Measurements from ENCODE around the gene TAT. TPM values are rescaled to one million over a fixed set of nuclear protein-coding genes. Genes with fewer than 3 reads are reported as not detected.
"Not testable (repeated sequence)": the region's sequence is repeated elsewhere in the genome, so short reads cannot be mapped to it uniquely, and the experiment has no call there.

The TAT gene
- polyA plus RNA-seq, 3 donors from 2014 or later, result 0.10 TPM; not detected in 2

DNA sequence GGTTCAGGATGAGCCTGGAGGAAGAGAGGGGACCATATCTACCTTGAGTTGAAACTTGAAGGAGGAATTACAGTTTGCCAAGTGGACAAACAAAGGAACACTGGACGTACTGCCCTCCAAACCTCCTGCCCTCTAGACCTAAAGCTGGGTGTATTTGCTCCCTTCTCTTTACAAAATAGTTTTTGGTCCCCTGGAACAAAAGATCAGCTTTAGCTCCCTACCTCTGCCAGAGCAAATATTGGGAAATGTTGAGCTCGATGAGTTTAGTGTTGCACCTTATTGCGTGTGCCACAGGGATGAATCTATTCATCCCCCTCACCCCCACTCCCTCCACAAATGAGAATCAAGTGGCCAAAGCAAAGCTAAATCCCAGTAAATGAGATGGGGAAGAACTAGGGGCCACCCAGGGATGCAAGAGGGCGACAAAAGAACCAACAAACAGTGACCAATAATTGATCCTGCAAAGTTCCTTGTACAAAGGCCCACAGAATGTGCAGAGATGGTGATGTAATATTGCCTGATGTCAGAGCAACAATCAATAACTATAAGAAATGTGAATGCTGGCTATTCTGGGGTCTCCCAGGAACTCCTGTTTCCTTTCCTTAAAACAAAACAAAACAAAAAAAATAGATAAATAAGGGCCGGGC lies 17.2 kb upstream of the TAT start:
- H3K27ac Mint-ChIP-seq, result no peak overlapping the region

DNA sequence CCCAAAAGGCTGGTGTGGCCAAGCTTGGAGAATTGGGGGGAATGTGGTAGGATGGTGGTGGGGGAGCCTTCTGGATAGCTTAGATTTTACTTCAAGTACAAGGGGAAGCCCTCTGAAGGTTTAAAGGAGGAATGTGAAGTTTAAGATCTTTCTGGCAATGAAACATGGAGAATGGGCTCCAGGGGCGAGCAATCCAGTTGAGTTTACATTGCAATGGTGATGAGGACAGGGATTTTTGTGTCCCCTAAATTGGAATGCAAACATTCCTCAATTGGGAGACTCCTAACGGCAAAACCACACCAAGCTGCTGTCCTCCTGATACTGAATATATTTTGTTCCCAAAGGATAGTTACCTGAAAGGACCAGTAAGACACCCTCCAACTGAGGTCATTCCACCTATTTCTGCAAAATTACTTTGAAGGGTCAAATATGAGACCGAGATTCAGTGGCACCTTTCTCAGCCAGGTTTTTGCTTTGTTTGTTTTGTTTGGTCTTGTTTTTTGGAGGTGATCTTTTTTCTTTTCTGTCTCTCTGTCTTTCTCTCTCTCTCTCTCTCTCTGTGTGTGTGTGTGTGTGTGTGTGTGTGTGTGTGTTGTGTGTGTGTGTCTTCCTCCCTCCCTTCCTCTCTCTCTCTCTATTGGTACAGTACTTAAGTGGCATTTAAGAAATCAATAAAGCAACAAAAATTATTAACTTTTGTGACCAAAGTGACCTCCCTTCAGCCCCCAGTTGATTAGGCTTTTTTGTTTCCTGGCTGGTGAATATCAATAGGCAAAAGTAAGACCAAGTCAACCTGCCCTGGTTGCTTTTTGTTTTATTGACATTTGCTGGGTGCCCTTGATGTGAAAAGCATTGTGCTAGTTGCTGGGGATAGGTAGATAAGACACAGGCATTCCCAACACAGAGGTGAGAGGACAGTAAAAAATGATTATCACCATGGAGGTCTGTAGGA lies 16.4 kb upstream of the TAT start:
- Mint-ChIP-seq H3K36me3 (no peaks in the 10 kb centered on the region), H3K9me3 (no peaks in the 10 kb centered on the region), H3K27me3 (ENCODE audit: low read depth in 3 of 3) (peaks cover 2 to 10% (median 8%) of the 10 kb centered on the region in 3 donors), H3K27ac (no peak overlapping the region), H3K4me1 (no peaks in the 10 kb centered on the region), H3K4me3 (no peak overlapping the region)
- no peak for DNase-seq

More for the DNA sequence above, 17.2 kb upstream of the TAT start:
- H3K4me3 Mint-ChIP-seq, result no peak overlapping the region
- peaks cover 2 to 11% (median 10%) of the 10 kb centered on the region in 3 donors for H3K27me3 Mint-ChIP-seq (ENCODE audit: low read depth in 3 of 3)
- no peaks in the 10 kb centered on the region for H3K9me3 Mint-ChIP-seq
- no peaks in the 10 kb centered on the region for H3K4me1 Mint-ChIP-seq
- no peak for DNase-seq
- no peaks in the 10 kb centered on the region for H3K36me3 Mint-ChIP-seq

DNA sequence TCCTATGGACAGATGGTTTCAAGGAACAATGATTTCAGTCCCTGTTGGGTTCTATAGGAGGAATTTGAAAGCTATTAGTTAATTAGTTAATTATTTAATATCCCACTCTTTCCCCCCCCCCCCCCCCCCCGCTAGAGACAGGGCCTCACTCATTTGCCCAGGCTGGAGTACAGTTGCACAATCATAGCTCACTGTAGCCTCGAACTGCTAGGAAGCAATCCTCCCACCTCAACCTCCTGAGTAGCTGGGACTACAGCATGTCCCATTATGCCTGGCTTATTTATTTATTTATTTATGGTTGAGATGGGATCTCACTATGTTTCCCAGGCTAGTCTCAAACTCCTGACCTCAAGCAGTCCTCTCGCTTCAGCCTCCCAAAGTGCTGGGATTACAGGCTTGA lies 15.0 kb upstream of the TAT start:
- no peaks in the 10 kb centered on the region for H3K4me1 Mint-ChIP-seq
- no peak overlapping the region for H3K27ac Mint-ChIP-seq
- H3K9me3 Mint-ChIP-seq, result no peaks in the 10 kb centered on the region
- no peak overlapping the region for H3K4me3 Mint-ChIP-seq
- no peak for DNase-seq
- H3K27me3 Mint-ChIP-seq (ENCODE audit: low read depth in 3 of 3), result peaks cover 1 to 10% (median 5%) of the 10 kb centered on the region in 3 donors
- no peaks in the 10 kb centered on the region for H3K36me3 Mint-ChIP-seq

DNA sequence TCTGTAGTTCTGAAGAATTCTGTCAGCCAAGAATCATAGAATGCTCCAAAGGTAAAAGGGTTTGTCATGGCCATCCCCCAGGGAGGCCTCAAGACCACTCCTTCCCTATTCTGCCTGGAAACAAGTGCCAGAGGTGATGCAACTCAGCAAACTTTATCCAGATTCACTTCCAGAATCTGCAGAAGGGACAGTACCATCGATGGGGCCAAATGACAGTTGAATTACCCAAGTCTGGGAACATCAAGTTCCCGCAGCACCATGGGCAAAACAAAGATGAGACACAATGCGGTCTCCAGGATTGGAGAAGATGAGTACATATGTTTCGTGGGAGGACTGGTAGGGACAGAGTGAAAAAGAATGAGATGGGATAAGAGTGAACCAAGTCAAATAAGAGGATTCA lies 13.7 kb upstream of the TAT start:
- Mint-ChIP-seq H3K4me1 (no peaks in the 10 kb centered on the region), H3K9me3 (peaks cover 0 to 2% (median 0%) of the 10 kb centered on the region in 6 donors), H3K4me3 (no peak overlapping the region), H3K36me3 (no peaks in the 10 kb centered on the region), H3K27me3 (ENCODE audit: low read depth in 3 of 3) (peaks cover 2 to 12% (median 5%) of the 10 kb centered on the region in 3 donors), H3K27ac (no peak overlapping the region)
- no peak for DNase-seq

DNA sequence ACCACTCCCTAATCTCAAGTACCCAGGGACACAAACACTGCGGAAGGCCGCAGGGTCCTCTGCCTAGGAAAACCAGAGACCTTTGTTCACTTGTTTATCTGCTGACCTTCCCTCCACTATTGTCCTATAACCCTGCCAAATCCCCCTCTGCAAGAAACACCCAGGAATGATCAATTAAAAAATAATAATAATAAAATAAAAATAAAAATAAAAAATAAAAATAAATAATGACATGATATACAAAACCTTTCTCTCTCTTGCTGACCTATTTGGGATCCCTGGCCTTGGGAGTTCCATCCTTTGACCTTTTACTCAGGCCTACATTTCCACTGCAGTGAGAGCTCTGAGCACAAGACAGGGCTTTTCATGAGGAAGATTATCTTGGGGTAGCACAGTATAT lies 13.2 kb upstream of the TAT start:
- not testable (repeated sequence) for H3K27ac Mint-ChIP-seq, H3K36me3 Mint-ChIP-seq, H3K4me3 Mint-ChIP-seq, DNase-seq, H3K4me1 Mint-ChIP-seq, H3K9me3 Mint-ChIP-seq
- peaks cover 2 to 14% (median 5%) of the 10 kb centered on the region in 3 donors for H3K27me3 Mint-ChIP-seq (ENCODE audit: low read depth in 3 of 3)

DNA sequence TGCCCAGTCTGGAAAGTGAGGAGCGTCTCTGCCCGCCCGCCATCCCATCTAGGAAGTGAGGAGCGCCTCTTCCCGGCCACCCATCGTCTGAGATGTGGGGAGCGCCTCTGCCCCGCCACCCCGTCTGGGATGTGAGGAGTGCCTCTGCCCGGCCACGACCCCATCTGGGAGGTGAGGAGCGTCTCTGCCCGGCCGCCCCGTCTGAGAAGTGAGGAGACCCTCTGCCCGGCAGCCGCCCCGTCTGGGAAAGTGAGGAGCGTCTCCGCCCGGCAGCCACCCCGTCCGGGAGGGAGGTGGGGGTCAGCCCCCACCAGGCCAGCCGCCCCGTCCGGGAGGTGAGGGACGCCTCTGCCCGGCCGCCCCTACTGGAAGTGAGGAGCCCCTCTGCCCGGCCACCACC lies 12.4 kb upstream of the TAT start:
- not testable (repeated sequence) for H3K27ac Mint-ChIP-seq, DNase-seq, H3K36me3 Mint-ChIP-seq, H3K4me1 Mint-ChIP-seq, H3K9me3 Mint-ChIP-seq, H3K4me3 Mint-ChIP-seq
- peaks cover 2 to 14% (median 5%) of the 10 kb centered on the region in 3 donors for H3K27me3 Mint-ChIP-seq (ENCODE audit: low read depth in 3 of 3)

DNA sequence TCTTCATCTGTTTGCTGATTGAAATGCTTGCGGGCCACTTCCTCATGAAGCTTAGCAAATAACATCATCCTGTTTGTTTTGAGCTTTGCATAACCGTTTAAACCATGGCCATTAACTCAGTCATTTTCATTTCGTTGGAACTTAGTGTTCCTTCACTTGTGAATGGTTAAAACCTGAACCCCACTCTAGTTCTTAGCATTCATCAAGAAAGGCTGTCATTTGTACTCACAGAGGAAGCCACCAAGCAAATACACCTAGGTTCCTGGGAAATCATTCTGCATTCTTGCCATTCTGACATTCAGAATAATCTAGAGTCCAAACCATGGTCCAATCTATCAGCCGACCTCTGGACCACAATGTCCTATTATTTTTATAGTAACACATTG lies 8.4 kb upstream of the TAT start:
- H3K9me3 Mint-ChIP-seq, result peaks cover 0 to 2% (median 0%) of the 10 kb centered on the region in 6 donors
- H3K4me1 Mint-ChIP-seq, result no peaks in the 10 kb centered on the region
- no peak for DNase-seq
- H3K36me3 Mint-ChIP-seq, result no peaks in the 10 kb centered on the region
- H3K4me3 Mint-ChIP-seq, result no peak overlapping the region
- no peak overlapping the region for H3K27ac Mint-ChIP-seq
- H3K27me3 Mint-ChIP-seq (ENCODE audit: low read depth in 3 of 3), result peaks cover 0 to 8% (median 4%) of the 10 kb centered on the region in 3 donors

DNA sequence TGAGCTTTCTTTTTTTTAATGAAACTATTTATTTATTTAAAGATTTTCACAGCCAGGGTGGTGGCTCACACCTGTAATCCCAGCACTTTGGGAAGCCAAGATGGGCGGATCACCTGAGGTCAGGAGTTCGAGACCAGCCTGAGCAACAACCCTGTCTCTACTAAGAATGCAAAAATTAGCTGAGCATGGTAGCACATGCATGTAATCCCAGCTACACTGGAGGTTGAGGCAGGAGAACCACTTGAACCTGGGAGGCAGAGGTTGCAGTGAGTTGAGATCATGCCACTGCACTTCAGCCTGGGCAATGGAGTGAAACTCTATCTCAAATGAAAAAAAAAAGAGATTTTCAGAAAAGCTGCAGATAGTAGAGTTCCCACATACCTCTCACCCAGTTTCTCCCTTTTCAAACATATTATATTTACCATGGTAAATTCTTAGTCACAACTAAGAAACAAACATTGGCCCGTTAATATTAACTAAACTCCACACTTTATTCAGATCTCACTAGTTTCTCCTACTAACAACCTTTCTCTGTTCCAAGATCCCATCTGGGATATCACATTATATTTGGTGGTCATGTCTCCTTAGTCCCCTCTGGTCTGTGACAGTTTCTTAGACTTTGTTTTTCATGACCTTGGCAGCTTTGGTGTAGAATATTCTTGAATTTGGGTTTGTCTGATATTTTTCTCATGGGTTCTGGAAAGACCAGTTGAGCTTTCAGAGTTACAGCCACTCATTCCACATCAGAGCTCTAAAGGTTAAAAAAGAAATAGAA lies 7.8 kb upstream of the TAT start:
- no peak for DNase-seq
- Mint-ChIP-seq H3K4me1 (no peaks in the 10 kb centered on the region), H3K27ac (no peak overlapping the region), H3K9me3 (peaks cover 0 to 2% (median 0%) of the 10 kb centered on the region in 6 donors), H3K36me3 (no peaks in the 10 kb centered on the region), H3K4me3 (no peak overlapping the region), H3K27me3 (ENCODE audit: low read depth in 3 of 3) (peaks cover 0 to 8% (median 4%) of the 10 kb centered on the region in 3 donors)

DNA sequence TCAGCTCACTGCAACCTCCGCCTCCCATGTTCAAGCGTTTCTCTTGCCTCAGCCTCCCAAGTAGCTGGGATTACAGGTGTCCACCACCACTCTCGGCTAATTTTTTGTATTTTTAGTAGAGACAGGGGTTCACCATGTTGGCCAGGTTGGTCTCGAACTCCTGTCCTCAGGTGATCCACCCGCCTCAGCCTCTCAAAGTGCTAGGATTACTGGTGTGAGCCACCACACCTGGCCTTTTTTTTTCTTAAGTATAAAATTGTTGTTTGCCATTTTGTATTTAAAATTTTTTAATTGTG lies 5.6 kb upstream of the TAT start:
- not testable (repeated sequence) for H3K36me3 Mint-ChIP-seq; H3K27me3 Mint-ChIP-seq (ENCODE audit: low read depth in 3 of 3); H3K4me3 Mint-ChIP-seq; H3K27ac Mint-ChIP-seq; H3K4me1 Mint-ChIP-seq; H3K9me3 Mint-ChIP-seq; DNase-seq

DNA sequence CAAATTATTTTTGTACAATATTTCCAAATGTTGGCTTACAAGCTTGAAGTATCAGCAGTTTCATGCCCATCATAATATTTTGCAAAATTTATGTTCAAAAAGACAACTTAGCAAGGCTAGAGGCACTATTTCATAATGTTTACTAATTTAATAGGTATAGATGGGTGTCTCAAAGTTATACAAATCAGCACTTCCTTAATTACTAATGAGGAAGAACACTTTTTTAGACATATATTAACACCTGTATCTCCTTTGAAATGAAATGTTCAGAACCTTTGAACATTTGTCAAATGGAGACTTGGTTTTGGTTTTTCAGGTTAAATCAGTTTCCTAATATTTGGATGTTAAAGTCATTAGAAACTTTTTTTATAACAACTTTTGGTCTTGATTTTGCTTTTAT lies 2.2 kb downstream of the TAT start:
- Mint-ChIP-seq H3K4me1 (no peaks in the 10 kb centered on the region), H3K36me3 (no peaks in the 10 kb centered on the region), H3K27ac (no peak overlapping the region), H3K27me3 (ENCODE audit: low read depth in 3 of 3) (peaks cover 0 to 15% (median 15%) of the 10 kb centered on the region in 3 donors), H3K4me3 (no peak overlapping the region), H3K9me3 (no peaks in the 10 kb centered on the region)
- DNase-seq, result no peak

DNA sequence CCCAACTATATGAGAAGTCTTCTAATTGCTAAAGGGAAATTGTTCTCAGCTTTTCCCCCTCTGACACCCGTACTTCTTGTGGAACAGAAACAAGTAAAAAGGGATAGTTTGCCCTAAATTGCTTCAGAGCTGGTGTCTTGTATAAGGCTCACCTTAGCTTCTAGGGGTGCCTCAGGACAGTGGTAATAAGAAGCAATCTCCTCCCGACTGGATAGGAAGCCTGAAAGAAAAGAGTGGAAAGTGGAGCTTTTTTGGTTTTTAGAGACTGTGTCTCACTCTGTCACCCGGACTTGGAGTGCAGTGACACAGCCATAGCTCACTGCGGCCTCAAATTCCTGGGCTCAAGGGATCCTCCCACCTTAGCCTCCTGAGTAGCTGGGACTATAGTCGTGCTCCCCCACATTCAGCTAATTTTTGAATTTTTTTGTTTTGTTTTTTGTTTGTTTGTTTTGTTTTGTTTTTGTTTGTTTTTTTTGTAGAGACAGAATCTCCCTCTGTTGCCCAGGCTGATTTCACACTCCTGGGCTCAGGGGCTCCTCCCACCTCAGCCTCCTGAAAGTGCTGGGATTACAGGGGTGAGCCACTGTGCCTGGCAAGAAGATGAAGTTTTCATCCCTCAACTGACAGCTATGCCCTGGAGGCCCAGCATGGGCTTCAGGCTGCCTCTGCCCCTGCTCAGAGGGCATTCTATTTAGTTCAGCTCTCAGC lies 3.4 kb downstream of the TAT start:
- no peaks in the 10 kb centered on the region for H3K36me3 Mint-ChIP-seq
- H3K4me3 Mint-ChIP-seq, result no peak overlapping the region
- H3K27me3 Mint-ChIP-seq (ENCODE audit: low read depth in 3 of 3), result peaks cover 6 to 17% (median 15%) of the 10 kb centered on the region in 3 donors
- DNase-seq, result no peak
- no peaks in the 10 kb centered on the region for H3K4me1 Mint-ChIP-seq
- no peak overlapping the region for H3K27ac Mint-ChIP-seq
- no peaks in the 10 kb centered on the region for H3K9me3 Mint-ChIP-seq

DNA sequence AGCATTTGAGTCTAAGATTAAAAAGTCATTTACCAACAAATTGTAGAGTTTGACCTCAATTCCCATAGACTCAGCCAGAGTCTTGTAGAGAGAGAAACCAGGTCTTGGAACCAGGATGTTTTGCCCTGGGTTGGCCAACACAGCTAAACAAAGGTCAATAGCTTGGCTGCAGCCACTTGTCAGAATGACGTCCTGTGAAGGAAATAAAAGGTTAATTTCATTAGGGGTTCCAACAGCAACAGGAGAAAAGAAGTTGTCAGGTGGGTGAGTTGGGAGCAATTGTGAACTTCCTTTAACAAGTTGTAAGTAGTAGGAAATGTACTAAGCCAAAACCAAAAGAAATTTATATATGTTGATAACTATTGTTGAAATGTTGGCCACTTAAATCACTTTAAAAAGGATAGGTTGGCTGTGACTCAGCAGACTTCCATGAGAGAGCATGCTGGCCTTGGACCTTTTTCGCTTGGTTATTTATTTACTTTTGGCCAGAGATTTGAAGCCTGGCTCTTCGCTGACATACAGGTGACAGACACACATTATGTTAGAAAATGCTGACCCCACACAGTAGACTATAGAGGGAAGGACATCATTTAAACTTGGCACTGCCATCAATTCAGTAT lies 4.3 kb downstream of the TAT start:
- no peak overlapping the region for H3K27ac Mint-ChIP-seq
- DNase-seq, result no peak
- H3K4me1 Mint-ChIP-seq, result no peaks in the 10 kb centered on the region
- H3K9me3 Mint-ChIP-seq, result no peaks in the 10 kb centered on the region
- H3K27me3 Mint-ChIP-seq (ENCODE audit: low read depth in 3 of 3), result peaks cover 7 to 17% (median 15%) of the 10 kb centered on the region in 3 donors
- H3K36me3 Mint-ChIP-seq, result no peaks in the 10 kb centered on the region
- no peak overlapping the region for H3K4me3 Mint-ChIP-seq

DNA sequence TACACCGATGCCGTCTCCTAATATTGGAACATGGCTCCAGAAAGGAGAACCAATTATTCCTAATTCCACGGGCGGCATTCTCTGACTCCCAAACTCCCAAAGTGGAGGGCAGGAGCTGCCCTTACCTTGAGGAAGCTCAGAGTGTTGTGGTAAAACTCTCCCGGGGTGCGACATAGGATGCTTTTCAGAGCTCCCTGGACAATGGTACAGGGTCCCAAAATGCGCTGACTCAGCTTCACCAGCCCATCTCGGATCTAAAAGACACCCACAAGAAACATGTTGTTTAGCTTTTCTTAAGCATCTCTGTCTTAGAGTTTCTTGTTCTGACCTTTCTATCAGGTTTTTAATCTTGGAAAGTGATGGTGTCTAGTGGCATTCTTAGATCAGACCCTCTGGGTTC lies 6.7 kb downstream of the TAT start:
- Mint-ChIP-seq H3K36me3 (no peaks in the 10 kb centered on the region), H3K4me1 (peaks cover 8 to 11% of the 10 kb centered on the region in 2 donors), H3K27ac (no peak overlapping the region), H3K9me3 (no peaks in the 10 kb centered on the region), H3K4me3 (no peak overlapping the region), H3K27me3 (ENCODE audit: low read depth in 3 of 3) (peaks cover 10 to 16% (median 14%) of the 10 kb centered on the region in 3 donors)
- DNase-seq, result no peak

Measured in immature natural killer cell (primary cell).